Measurements from ENCODE around the gene LACC1. TPM values are rescaled to one million over a fixed set of nuclear protein-coding genes. Genes with fewer than 3 reads are reported as not detected.
A peak's percentile ranks its signal among the peaks of the same experiment; 100 is the strongest.

Gene LACC1
- total RNA-seq, 1 donor from 2014 or later, result 6.3 TPM

DNA sequence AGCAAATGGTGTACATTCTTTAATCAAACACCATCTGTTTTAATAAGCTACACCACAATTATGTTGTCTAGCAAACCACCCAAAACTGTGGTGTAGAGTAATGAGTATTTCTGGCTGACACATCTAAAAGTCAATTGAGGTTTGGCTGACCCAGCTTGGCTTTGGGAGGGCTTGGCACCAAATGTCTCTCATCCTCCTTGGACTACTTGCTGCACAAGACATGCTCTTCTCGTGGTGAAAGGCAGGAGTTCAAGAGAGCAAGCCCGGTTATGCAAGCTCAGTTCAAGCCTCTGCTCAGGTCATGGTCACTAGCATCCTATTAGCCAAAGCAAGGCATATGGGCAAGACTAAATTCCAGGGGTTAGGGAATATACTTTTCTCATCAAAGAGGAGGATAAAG is 37.1 kb downstream of the LACC1 start:
- intact Hi-C loops (cut with DNase I), result no loop called here

DNA sequence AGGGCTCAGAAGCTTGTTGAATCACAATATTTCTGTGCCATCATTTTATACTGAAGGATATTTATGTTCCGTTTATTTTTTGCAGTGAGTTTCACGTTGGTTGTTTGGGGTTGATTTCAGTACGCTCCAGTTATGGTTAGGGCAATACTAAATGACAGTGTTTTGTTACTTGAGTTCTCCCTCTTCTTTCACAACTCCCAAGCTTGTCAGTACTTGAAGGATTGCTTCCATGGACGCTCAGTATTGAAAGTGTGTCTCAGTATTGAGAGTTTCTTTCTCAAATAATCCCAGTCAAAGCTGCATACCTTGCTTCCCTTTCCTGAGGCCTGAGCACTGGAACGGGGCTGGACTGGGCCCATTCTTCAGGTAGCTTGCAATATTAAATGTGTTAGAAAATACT is 38.9 kb downstream of the LACC1 start:
- Histone ChIP-seq H3K27me3 (no peaks in the 10 kb centered on the region), H3K4me3 (no peak overlapping the region), H3K27ac (peak overlapping the region in 1 of 2 donors; percentile 13), H3K4me1 (no peaks in the 10 kb centered on the region), H3K36me3 (no peaks in the 10 kb centered on the region), H3K9me3 (no peaks in the 10 kb centered on the region)
- no peak for DNase-seq (ENCODE audit: low spot score in 2 of 2)
- intact Hi-C loops (cut with DNase I), result no loop called here
- TF ChIP-seq, protein P1, sequence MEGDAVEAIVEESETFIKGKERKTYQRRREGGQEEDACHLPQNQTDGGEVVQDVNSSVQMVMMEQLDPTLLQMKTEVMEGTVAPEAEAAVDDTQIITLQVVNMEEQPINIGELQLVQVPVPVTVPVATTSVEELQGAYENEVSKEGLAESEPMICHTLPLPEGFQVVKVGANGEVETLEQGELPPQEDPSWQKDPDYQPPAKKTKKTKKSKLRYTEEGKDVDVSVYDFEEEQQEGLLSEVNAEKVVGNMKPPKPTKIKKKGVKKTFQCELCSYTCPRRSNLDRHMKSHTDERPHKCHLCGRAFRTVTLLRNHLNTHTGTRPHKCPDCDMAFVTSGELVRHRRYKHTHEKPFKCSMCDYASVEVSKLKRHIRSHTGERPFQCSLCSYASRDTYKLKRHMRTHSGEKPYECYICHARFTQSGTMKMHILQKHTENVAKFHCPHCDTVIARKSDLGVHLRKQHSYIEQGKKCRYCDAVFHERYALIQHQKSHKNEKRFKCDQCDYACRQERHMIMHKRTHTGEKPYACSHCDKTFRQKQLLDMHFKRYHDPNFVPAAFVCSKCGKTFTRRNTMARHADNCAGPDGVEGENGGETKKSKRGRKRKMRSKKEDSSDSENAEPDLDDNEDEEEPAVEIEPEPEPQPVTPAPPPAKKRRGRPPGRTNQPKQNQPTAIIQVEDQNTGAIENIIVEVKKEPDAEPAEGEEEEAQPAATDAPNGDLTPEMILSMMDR (IDR thresholded peaks at IDR 0.05), result no peak

More for the DNA sequence above, 37.1 kb downstream of the LACC1 start:
- Histone ChIP-seq H3K9me3 (no peaks in the 10 kb centered on the region), H3K27ac (no peak overlapping the region), H3K27me3 (no peaks in the 10 kb centered on the region), H3K4me3 (no peak overlapping the region), H3K4me1 (no peaks in the 10 kb centered on the region), H3K36me3 (no peaks in the 10 kb centered on the region)
- no peak for DNase-seq (ENCODE audit: low spot score in 2 of 2)
- TF ChIP-seq, protein P1 (IDR thresholded peaks at IDR 0.05), result no peak

DNA sequence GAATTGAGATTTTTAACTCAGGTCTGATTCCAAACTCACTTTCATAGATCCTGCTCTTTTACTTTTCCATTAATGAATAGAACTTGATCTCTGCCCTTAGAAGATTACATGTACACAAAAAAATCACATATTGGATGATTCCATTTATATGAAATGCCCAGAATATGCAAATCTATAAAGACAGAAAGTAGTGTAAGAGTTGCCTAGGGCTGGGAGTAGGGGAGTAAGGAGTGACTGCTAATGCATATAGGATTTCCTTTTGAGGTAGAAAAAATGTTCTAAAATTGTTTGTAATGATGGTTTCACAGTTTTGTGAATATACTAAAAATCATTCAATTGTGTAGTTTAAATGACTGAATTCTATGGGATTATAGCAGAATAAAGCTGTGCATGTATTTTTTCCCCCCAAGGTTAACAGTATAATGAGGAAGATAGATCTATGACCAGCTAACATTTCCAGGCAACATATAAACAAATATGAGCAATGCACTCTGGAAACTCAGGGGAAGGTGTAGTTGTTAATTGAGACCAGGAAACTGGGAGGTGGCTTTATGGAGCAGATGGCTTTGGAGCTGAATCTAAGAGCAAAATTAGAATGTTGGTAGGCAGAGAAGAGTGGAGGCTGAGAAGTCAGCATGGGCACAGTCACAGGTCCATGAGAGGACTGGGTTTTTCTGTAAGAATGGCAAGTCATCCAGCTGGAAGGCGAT is 41.4 kb downstream of the LACC1 start:
- Histone ChIP-seq H3K4me3 (no peak overlapping the region), H3K27me3 (no peaks in the 10 kb centered on the region), H3K36me3 (no peaks in the 10 kb centered on the region), H3K4me1 (no peaks in the 10 kb centered on the region), H3K27ac (no peak overlapping the region), H3K9me3 (no peaks in the 10 kb centered on the region)
- DNase-seq (ENCODE audit: low spot score in 2 of 2), result no peak
- intact Hi-C loops (cut with DNase I), result no loop called here
- TF ChIP-seq, protein P1 (IDR thresholded peaks at IDR 0.05), result no peak

GRCh38 chr13:43924549-43925245 is 45.0 kb downstream of the LACC1 start:
- no peaks in the 10 kb centered on the region for H3K27me3 ChIP-seq
- TF ChIP-seq, protein P1 (IDR thresholded peaks at IDR 0.05), result no peak
- no peak for DNase-seq (ENCODE audit: low spot score in 2 of 2)
- intact Hi-C loops (cut with DNase I), result no loop called here
- H3K9me3 ChIP-seq, result no peaks in the 10 kb centered on the region
- no peak overlapping the region for H3K4me3 ChIP-seq
- H3K27ac ChIP-seq, result no peak overlapping the region
- H3K4me1 ChIP-seq, result no peaks in the 10 kb centered on the region
- no peaks in the 10 kb centered on the region for H3K36me3 ChIP-seq

GRCh38 chr13:43929947-43930346 is 50.2 kb downstream of the LACC1 start:
- no peak overlapping the region for H3K27ac ChIP-seq
- TF ChIP-seq, protein P1 (IDR thresholded peaks at IDR 0.05), result no peak
- H3K4me3 ChIP-seq, result no peak overlapping the region
- H3K36me3 ChIP-seq, result no peaks in the 10 kb centered on the region
- DNase-seq (ENCODE audit: low spot score in 2 of 2), result no peak
- no peaks in the 10 kb centered on the region for H3K9me3 ChIP-seq
- no peaks in the 10 kb centered on the region for H3K27me3 ChIP-seq
- H3K4me1 ChIP-seq, result no peaks in the 10 kb centered on the region
- intact Hi-C loops (cut with DNase I), result no loop called here
